ENCODE results near the gene SPDEF.
A peak's percentile ranks its signal among the peaks of the same experiment; 100 is the strongest.

The SPDEF gene

DNA sequence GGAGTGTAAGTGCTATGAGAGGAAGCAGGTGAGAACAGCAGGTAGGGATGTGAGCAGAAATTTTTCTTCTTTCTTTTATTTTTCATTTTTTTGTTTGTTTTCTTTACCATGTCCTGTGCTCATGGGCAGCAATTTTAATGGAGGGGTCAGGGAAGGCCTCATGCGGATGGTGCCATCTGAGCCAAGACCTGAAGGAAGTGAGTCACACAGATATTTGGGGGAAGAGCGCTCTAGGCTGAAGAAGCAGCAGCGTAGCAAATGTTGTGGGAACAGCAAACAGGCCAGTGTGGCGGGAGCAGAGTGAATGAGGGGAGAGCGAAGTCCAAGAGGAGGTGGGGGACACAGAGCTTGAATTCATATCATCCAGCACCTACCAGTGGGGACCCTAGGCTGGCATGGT lies 12.7 kb downstream of the SPDEF start:
- DNase-seq = no peak

- no peak for DNase-seq
Observed at GRCh38 chr6:34540841-34541240, 15.3 kb downstream of the SPDEF start.

GRCh38 chr6:34540222-34540621 lies 15.9 kb downstream of the SPDEF start:
- no peak for DNase-seq

- no peak for DNase-seq
Observed at GRCh38 chr6:34539181-34539580, 16.9 kb downstream of the SPDEF start.

DNA sequence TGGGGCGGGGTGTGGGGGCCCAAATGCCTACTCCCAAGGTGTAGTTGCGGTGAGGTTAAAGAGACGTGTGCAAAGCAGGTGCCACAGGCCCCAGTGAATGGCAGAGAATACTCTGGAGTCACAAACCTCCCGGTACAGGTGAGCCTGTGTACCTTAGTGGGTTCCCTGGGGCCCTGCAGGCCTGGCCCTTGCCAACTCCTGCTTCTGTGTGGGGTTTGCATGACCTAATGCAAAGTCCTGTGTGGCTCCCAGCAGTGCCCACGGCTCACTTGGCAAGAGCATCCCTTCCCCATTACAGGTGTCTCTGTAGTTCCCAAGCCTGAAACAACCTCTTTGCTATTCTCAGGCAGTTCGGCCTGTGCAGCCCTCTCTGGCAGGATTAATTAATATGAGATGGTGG lies 17.5 kb downstream of the SPDEF start:
- no peak for DNase-seq

DNA sequence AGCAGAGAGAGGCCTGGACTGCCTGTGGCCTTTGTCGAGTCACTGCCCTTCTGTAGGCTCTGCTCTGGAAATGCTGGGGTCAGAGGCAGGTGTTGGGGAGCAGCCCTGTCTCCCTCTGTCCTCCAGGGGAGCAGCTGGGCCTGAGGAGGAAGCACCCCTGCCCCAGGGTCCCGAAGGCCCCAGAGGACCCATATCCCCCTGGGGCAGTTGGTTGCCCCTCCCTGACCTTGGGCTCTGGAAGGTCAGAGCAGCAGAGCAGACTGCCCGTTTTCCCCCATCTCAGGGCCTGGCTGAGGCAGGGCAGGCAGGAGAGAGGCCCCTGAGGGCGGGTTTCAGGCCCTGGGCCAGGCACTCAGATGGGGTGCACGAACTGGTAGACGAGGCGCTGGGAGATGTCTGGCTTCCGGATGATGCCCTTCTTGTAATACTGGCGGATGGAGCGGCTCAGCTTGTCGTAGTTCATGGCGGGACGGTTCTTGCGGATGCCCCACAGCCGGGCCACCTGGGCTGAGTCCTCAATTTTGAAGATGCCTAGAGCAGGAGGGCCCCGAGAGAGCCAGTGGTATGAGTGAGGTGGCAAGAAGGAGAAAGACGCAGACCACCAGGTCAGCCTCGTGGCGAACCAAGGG lies 18.1 kb downstream of the SPDEF start:
- DNase-seq = no peak

- DNase-seq = no peak
Observed at GRCh38 chr6:34536959-34537848, 18.9 kb downstream of the SPDEF start.

DNA sequence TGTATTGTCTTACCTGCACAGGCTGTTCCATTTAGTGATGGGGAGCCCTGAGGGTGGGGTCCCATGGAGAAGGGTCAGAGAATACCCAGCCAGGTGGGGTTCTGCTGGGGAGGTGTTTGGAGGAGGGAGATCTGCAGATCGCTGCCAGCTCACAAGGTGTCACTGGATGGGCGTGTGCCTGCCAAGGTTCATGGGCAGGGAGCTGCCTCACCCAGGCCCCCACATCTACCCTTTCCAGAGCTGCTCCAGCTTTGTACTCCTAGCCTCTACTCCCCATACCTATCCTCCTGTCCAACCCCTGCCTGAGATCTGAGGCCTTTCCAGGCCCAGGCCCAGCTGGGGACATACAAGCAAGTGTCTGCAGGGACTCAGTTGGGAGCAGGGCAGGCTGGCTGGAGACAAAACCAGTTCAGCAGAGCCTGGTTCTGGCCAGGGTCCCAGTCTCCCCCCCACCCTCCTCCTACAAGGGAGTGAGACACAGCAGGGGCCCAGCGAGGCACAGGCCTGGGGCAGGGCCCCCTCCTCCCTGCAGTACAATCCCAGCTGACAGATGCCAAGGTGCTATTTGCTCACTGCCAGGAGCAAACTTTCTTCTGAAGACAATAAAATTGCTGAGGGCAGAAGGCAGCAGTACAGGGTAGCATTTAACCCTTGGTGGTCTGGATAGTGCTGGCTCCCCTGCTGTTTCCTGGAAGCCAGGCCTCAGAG lies 19.7 kb downstream of the SPDEF start:
- no peak for DNase-seq

DNA sequence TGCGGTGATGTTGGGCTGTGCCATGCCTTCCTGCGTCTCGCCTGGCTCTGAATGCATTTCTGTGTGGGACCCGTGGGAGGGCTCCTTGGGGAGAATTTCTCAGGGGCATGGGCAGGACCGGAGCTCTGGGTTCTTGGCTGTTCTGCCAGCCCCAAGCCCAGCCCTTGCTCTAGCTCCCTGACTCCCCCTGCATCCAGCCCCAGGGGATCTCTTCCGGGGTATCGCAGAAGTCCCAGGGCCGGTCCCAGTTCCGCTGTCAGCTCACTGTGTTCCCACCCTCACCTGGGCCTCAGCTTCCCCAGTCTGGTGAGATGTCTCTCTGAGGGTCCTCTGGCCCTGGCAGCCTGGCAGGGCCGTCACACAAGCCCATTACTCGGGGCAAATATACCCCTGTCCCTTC lies 20.5 kb downstream of the SPDEF start:
- DNase-seq = no peak

- DNase-seq = no peak
Observed at GRCh38 chr6:34535199-34535598, 20.9 kb downstream of the SPDEF start.

DNA sequence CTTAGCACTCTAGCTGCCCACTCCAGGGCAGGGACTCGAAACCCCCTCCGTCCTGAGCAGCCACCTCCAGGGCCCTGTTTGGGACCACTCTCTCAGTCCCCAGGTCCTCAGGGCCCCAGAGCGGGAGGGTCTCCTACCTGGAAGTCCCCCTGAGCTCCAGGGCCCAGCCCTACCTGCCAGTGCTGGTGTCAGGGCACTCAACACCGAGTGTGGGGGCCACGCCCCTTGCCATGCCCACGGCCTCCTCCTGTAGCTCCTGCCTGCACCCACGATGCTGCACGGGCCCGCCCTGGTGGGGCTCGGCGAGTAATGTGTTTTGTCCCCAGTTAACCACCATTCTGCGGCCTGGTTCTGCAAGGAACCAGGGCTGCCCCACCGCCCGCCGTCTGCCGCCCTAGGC lies 21.5 kb downstream of the SPDEF start:
- no peak for DNase-seq

GRCh38 chr6:34534146-34534545 lies 22.0 kb downstream of the SPDEF start:
- DNase-seq = no peak

- DNase-seq = no peak
Observed at GRCh38 chr6:34532230-34532629, 23.9 kb downstream of the SPDEF start.

GRCh38 chr6:34531580-34532201 lies 24.4 kb downstream of the SPDEF start:
- DNase-seq = no peak

- no peak for DNase-seq
Observed at GRCh38 chr6:34530753-34531365, 25.3 kb downstream of the SPDEF start.

- no peak for DNase-seq
Observed at GRCh38 chr6:34529665-34530327, 26.3 kb downstream of the SPDEF start.

- no peak for DNase-seq
Observed at GRCh38 chr6:34528996-34529664, 27.0 kb downstream of the SPDEF start.

DNA sequence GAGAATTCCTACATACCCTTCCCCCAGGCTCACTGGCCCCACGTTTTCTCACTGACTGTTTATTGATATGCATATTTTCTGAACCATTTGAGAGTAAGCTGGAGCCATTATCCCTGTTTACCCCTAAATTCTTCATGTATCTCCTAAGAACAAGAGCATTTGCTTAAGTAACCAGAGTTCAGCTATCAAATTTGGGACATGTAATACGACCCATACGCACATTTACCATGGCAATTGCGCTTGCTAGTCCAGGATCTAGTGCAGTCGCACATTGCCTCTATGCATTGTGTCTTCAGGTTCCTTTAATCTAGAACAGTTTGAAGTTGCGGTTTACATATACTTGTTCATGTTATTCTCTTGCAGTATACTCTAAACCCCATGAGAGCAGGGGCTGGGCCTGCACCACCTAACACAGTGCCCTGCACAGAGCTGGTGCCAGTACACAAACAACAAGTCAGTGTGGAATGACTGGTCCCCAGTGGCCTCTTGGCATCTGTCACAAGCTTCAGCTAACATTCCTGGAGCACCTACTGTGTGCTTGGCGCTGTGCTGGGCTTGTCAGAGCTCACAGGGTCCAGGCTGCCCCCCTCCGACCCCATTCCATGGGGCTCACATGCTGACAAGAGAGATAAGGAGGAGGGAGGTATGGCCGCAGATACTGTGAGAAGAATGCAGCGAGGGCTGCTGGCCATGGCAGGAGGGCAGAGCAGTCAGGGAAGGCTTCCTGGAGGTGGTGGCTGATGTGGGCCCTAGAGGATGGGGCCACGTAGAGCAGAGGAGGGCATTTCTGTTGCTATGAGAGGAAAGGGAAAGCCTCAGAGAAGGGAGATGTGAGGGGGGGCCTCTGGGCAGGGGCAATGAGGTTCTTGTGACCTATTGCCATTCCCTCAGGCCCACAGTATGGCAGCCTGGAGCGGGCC lies 28.1 kb downstream of the SPDEF start:
- no peak for DNase-seq

- DNase-seq = peak; percentile 98
Observed at GRCh38 chr6:34526992-34527728, 29.0 kb downstream of the SPDEF start.
